ENCODE data around the gene NLGN1.

DNA sequence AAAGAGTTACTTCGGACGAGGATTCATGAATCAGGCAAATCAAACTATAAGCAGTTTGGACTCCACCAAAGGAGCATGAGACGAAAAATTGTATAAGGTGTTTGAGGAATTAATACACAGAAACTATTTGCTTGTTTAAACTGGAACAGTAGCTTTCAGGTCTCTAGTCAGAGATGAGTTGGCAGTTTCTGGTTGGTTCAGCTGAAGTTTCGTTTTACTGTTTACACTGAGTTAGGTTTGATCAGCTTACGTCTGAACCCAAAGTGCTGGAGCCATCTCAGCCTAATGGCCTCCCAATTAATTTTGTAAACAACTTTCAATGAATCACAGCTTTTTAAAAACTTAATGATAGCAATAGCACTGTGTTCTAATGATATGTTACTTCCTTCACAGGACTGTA, 703.7 kb downstream of the NLGN1 start:
- TF ChIP-seq, protein P1, sequence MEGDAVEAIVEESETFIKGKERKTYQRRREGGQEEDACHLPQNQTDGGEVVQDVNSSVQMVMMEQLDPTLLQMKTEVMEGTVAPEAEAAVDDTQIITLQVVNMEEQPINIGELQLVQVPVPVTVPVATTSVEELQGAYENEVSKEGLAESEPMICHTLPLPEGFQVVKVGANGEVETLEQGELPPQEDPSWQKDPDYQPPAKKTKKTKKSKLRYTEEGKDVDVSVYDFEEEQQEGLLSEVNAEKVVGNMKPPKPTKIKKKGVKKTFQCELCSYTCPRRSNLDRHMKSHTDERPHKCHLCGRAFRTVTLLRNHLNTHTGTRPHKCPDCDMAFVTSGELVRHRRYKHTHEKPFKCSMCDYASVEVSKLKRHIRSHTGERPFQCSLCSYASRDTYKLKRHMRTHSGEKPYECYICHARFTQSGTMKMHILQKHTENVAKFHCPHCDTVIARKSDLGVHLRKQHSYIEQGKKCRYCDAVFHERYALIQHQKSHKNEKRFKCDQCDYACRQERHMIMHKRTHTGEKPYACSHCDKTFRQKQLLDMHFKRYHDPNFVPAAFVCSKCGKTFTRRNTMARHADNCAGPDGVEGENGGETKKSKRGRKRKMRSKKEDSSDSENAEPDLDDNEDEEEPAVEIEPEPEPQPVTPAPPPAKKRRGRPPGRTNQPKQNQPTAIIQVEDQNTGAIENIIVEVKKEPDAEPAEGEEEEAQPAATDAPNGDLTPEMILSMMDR (IDR thresholded peaks at IDR 0.05) = no peak
- TF ChIP-seq SIN3A (IDR thresholded peaks at IDR 0.05; ENCODE audit: borderline replicate concordance, insufficient read depth, low read depth, low read length) = no peak

Measured in Panc1 (cell line).